ENCODE data around the gene TSNAXIP1. TPM values are rescaled to one million over a fixed set of nuclear protein-coding genes. Genes with fewer than 3 reads are reported as not detected.

Gene TSNAXIP1
- total RNA-seq, 2 donors from 2014 or later: 2.1 to 8.0 TPM

DNA sequence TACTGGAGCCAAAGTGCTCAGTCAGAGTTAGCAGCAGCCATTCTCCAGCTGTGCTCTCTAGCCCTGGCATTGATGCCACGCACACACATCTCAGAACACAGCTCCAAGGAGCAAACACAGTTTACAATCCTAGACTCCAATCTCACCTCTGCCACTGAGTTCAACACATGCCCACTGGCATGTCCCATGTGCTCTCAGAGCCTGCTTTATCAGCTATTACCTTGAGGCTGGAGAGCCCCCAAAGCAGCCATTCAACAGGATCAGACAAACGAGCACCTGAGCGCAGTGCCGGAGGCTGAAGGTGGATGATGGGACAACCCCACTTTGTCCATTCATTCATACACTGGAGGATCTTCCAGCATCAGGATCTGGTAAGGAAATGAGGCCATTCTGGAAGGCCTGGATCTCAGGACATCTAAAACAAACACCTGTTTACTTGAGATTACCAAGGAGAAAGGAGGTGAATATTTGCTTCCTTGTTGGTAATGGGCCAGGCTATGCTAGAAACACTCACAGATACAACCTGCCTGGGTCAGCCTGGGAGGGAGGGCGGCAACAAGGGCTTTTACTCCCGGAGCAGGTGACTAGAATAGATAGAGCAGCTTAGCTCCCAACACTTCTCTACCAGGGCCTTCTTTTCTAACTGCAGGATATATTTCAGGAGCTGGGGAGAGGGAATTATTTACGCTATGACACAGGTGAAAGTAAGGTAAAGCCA is 25.7 kb upstream of the TSNAXIP1 start:
- Histone ChIP-seq H3K27ac (no peak overlapping the region), H3K27me3 (replicated peaks; ENCODE audit: insufficient read depth) (no peaks in the 10 kb centered on the region), H3K9me3 (no peaks in the 10 kb centered on the region), H3K36me3 (no peaks in the 10 kb centered on the region), H3K4me3 (no peak overlapping the region), H3K4me1 (replicated peaks) (no peaks in the 10 kb centered on the region)
- 93% methylated on average over 7 of the region's 7 CpGs for WGBS
- TF ChIP-seq, protein P1, sequence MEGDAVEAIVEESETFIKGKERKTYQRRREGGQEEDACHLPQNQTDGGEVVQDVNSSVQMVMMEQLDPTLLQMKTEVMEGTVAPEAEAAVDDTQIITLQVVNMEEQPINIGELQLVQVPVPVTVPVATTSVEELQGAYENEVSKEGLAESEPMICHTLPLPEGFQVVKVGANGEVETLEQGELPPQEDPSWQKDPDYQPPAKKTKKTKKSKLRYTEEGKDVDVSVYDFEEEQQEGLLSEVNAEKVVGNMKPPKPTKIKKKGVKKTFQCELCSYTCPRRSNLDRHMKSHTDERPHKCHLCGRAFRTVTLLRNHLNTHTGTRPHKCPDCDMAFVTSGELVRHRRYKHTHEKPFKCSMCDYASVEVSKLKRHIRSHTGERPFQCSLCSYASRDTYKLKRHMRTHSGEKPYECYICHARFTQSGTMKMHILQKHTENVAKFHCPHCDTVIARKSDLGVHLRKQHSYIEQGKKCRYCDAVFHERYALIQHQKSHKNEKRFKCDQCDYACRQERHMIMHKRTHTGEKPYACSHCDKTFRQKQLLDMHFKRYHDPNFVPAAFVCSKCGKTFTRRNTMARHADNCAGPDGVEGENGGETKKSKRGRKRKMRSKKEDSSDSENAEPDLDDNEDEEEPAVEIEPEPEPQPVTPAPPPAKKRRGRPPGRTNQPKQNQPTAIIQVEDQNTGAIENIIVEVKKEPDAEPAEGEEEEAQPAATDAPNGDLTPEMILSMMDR (IDR thresholded peaks at IDR 0.05): no peak
- no peak for TF ChIP-seq POLR2A (IDR thresholded peaks at IDR 0.05)
- no peak for TF ChIP-seq POLR2AphosphoS5 (IDR thresholded peaks at IDR 0.05)
- intact Hi-C loops (cut with DNase I): no loop called here
- no peak for DNase-seq (ENCODE audit: low spot score)

DNA sequence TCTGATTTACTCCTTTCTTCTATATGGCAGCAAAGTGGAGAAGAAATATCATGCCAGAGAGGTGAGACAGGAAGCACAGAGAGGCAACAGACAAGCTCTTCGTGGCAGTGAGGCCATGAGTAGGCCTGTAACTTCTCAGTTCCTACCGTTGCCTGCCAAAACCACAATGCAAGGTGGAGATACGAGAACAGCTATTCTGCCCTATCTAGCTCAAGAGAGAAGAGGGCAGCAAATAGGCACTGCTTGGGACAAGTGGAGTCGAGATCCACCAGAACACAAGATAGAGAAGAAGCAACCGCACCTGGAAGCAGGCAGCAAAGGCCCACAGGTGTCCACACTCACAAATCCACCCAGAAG is 25.1 kb upstream of the TSNAXIP1 start:
- Histone ChIP-seq H3K4me3 (no peak overlapping the region), H3K27ac (no peak overlapping the region), H3K36me3 (no peaks in the 10 kb centered on the region), H3K27me3 (replicated peaks; ENCODE audit: insufficient read depth) (no peaks in the 10 kb centered on the region), H3K4me1 (replicated peaks) (no peaks in the 10 kb centered on the region), H3K9me3 (no peaks in the 10 kb centered on the region)
- no peak for DNase-seq (ENCODE audit: low spot score)
- no peak for TF ChIP-seq POLR2AphosphoS5 (IDR thresholded peaks at IDR 0.05)
- TF ChIP-seq, protein P1 (IDR thresholded peaks at IDR 0.05): no peak
- no peak for TF ChIP-seq POLR2A (IDR thresholded peaks at IDR 0.05)
- intact Hi-C loops (cut with DNase I): no loop called here
- 78% methylated on average over 5 of the region's 5 CpGs for WGBS

DNA sequence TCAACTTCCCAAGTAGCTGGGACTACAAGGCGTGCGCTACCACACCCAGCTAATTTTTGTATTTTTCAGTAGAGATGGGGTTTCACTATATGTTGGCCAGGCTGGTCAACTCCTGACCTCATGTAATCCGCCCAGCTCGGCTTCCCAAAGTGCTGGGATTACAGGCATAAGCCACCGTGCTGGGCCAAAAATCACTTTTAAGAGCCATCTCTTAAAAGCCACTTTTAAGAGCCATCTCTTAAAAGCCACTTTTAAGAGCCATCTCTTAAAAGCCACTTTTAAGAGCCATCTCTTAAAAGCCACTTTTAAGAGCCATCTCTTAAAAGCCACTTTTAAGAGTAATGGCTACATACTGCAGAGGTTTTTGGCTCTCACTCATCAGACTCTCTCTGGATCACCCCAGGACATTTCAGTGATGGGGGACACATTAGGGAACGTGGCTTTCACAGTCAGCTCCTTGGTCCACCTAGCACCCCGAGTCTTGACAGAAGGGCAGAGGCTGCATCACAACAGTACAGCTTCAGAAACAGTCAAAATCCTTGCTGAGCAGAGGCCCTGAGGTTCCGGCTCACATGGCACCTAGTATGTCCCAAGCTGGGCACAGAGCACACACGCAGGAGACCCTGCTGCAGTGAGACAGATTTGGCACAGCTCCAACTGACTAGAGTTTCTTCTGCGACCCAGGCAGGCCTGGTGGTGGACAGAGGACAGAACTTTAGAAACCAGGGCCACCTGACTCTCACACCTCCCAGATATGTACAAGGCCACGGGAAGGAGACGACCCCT is 23.9 kb upstream of the TSNAXIP1 start:
- TF ChIP-seq, protein P1 (IDR thresholded peaks at IDR 0.05): no peak
- TF ChIP-seq POLR2AphosphoS5 (IDR thresholded peaks at IDR 0.05) (no peak), POLR2A (IDR thresholded peaks at IDR 0.05) (no peak)
- intact Hi-C loops (cut with DNase I): no loop called here
- WGBS: 59% methylated on average over 12 of the region's 12 CpGs

GRCh38 chr16:67783353-67783725 is 23.4 kb upstream of the TSNAXIP1 start:
- Histone ChIP-seq H3K27me3 (replicated peaks; ENCODE audit: insufficient read depth) (no peaks in the 10 kb centered on the region), H3K4me1 (replicated peaks) (no peaks in the 10 kb centered on the region), H3K27ac (no peak overlapping the region), H3K36me3 (no peaks in the 10 kb centered on the region), H3K4me3 (no peak overlapping the region), H3K9me3 (no peaks in the 10 kb centered on the region)
- DNase-seq (ENCODE audit: low spot score): no peak
- intact Hi-C loops (cut with DNase I): no loop called here
- TF ChIP-seq POLR2AphosphoS5 (IDR thresholded peaks at IDR 0.05) (no peak), POLR2A (IDR thresholded peaks at IDR 0.05) (no peak)
- TF ChIP-seq, protein P1 (IDR thresholded peaks at IDR 0.05): no peak

More for the DNA sequence above, 23.9 kb upstream of the TSNAXIP1 start:
- Histone ChIP-seq H3K36me3 (no peaks in the 10 kb centered on the region), H3K9me3 (no peaks in the 10 kb centered on the region), H3K4me1 (replicated peaks) (no peaks in the 10 kb centered on the region), H3K27me3 (replicated peaks; ENCODE audit: insufficient read depth) (no peaks in the 10 kb centered on the region), H3K4me3 (no peak overlapping the region), H3K27ac (no peak overlapping the region)
- DNase-seq (ENCODE audit: low spot score): no peak

- 94% methylated on average over 5 of the region's 5 CpGs for WGBS
- intact Hi-C loops (cut with DNase I): no loop called here
- H3K4me1 ChIP-seq (replicated peaks): no peaks in the 10 kb centered on the region
- H3K27me3 ChIP-seq (replicated peaks; ENCODE audit: insufficient read depth): no peaks in the 10 kb centered on the region
- no peaks in the 10 kb centered on the region for H3K9me3 ChIP-seq
- TF ChIP-seq, protein P1 (IDR thresholded peaks at IDR 0.05): no peak
- no peak for TF ChIP-seq POLR2AphosphoS5 (IDR thresholded peaks at IDR 0.05)
- no peak for TF ChIP-seq POLR2A (IDR thresholded peaks at IDR 0.05)
- H3K27ac ChIP-seq: no peak overlapping the region
- H3K4me3 ChIP-seq: no peak overlapping the region
- H3K36me3 ChIP-seq: no peaks in the 10 kb centered on the region
- DNase-seq (ENCODE audit: low spot score): no peak
Observed at GRCh38 chr16:67786491-67786890, 20.2 kb upstream of the TSNAXIP1 start.
